Loucy (cell line): ENCODE measurements around the gene ARRB2.

Experiments used
- H2AFZ ChIP-seq: fragments of 200-600 bp; sonication (generic); 2 replicates; pipeline ENCODE4 v1.6.0; 2016; ENCODE audit warnings: antibody characterized with exemption, mild to moderate bottlenecking, low read length, moderate library complexity
- H3F3A ChIP-seq: fragments of 200-600 bp; 2 replicates; pipeline ENCODE4 v1.6.0; 2016; ENCODE audit warnings: antibody characterized with exemption, low read depth, mild to moderate bottlenecking
- H3K27me3 ChIP-seq: fragments of 200-600 bp; sonication (generic); 2 replicates; pipeline ENCODE4 v1.6.1; 2014; ENCODE audit warnings: low read length, mild to moderate bottlenecking; ENCODE audit not compliant: insufficient read depth, poor library complexity, severe bottlenecking
- H3K36me3 ChIP-seq: fragments of 200-600 bp; sonication (generic); 2 replicates; pipeline ENCODE4 v1.6.1; 2016; ENCODE audit warnings: low read length; ENCODE audit not compliant: insufficient read depth
- H3K4me1 ChIP-seq: fragments of 200-600 bp; sonication (generic); 2 replicates; pipeline ENCODE4 v1.5.1; 2014; ENCODE audit warnings: low read length, mild to moderate bottlenecking; ENCODE audit not compliant: insufficient read depth, poor library complexity, severe bottlenecking
- H3K4me2 ChIP-seq: fragments of 200-600 bp; sonication (generic); 2 replicates; pipeline ENCODE4 v1.6.0; 2014; ENCODE audit warnings: antibody characterized with exemption, low read length, low read depth, mild to moderate bottlenecking; ENCODE audit not compliant: poor library complexity, severe bottlenecking
- H3K4me3 ChIP-seq: fragments of 200-600 bp; sonication (generic); 2 replicates; pipeline ENCODE4 v1.5.1; 2014; ENCODE audit warnings: low read length, mild to moderate bottlenecking, mixed read lengths; ENCODE audit not compliant: poor library complexity, severe bottlenecking
- H3K79me2 ChIP-seq: fragments of 200-600 bp; sonication (generic); 2 replicates; pipeline ENCODE4 v1.6.1; 2014; ENCODE audit warnings: low read length; ENCODE audit not compliant: insufficient read depth
- H3K9ac ChIP-seq: fragments of 200-600 bp; sonication (generic); 2 replicates; pipeline ENCODE4 v1.6.0; 2014; ENCODE audit warnings: mild to moderate bottlenecking, low read depth, low read length, moderate library complexity; ENCODE audit not compliant: poor library complexity, severe bottlenecking
- H3K9me2 ChIP-seq: fragments of 200-600 bp; sonication (generic); replicated peaks from 2 replicates; pipeline ENCODE4 v1.6.1; 2016; ENCODE audit warnings: low read depth, low read length, mixed read lengths
- H3K9me3 ChIP-seq: fragments of 200-600 bp; sonication (generic); 2 replicates; pipeline ENCODE4 v1.6.1; 2014; ENCODE audit warnings: mild to moderate bottlenecking, antibody characterized with exemption, low read length, low read depth; ENCODE audit not compliant: insufficient read depth
- H4K20me1 ChIP-seq: fragments of 200-600 bp; sonication (generic); 2 replicates; pipeline ENCODE4 v1.6.0; 2014; ENCODE audit warnings: antibody characterized with exemption, low read length, mild to moderate bottlenecking; ENCODE audit not compliant: insufficient read depth, poor library complexity, severe bottlenecking
- EZH2phosphoT487 ChIP-seq: fragments of 200-600 bp; IDR thresholded peaks from 2 replicates; pipeline ENCODE4 v1.6.1; 2018; ENCODE audit warnings: antibody characterized with exemption, mild to moderate bottlenecking, moderate library complexity, borderline replicate concordance
- TF ChIP-seq, protein P1 (sequence below): fragments of 200-600 bp; sonication (generic); conservative IDR thresholded peaks from 2 replicates; pipeline ENCODE4 v1.5.1; 2014; ENCODE audit warnings: mild to moderate bottlenecking, antibody characterized with exemption, low read length

ARRB2 gene

DNA sequence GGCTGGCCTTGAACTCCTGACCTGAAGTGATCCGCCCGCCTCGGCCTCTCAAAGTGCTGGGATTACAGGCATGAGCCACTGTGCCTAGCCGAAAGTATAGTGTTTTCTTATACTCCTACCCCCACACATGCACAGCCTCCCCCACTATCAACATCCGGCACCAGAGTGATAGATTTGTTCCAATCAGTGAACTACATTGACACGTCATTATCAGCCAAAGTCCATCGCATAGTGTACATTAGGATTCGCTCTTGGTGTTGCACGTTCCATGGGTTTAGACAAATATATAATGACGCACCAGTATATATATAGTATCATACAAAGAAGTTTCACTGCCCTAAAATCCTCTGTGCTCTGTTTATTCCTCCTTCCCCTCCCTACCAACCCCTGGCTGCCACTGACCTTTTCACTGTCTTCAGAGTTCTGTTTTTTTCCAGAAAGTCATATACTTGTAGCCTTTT, 49.4 kb downstream of the ARRB2 start:
- no peaks in the 10 kb centered on the region for H3K9me2 ChIP-seq
- H4K20me1 ChIP-seq, result no peaks in the 10 kb centered on the region
- H3F3A ChIP-seq, result no peaks in the 10 kb centered on the region
- H3K4me2 ChIP-seq, result no peak overlapping the region
- H3K4me1 ChIP-seq, result no peaks in the 10 kb centered on the region
- no peak overlapping the region for H3K9ac ChIP-seq
- H3K27me3 ChIP-seq, result no peaks in the 10 kb centered on the region
- H3K4me3 ChIP-seq, result no peak overlapping the region
- H3K9me3 ChIP-seq, result no peaks in the 10 kb centered on the region
- TF ChIP-seq, protein P1, sequence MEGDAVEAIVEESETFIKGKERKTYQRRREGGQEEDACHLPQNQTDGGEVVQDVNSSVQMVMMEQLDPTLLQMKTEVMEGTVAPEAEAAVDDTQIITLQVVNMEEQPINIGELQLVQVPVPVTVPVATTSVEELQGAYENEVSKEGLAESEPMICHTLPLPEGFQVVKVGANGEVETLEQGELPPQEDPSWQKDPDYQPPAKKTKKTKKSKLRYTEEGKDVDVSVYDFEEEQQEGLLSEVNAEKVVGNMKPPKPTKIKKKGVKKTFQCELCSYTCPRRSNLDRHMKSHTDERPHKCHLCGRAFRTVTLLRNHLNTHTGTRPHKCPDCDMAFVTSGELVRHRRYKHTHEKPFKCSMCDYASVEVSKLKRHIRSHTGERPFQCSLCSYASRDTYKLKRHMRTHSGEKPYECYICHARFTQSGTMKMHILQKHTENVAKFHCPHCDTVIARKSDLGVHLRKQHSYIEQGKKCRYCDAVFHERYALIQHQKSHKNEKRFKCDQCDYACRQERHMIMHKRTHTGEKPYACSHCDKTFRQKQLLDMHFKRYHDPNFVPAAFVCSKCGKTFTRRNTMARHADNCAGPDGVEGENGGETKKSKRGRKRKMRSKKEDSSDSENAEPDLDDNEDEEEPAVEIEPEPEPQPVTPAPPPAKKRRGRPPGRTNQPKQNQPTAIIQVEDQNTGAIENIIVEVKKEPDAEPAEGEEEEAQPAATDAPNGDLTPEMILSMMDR, result no peak
- no peak for TF ChIP-seq EZH2phosphoT487
- H3K79me2 ChIP-seq, result no peaks in the 10 kb centered on the region
- H2AFZ ChIP-seq, result no peak overlapping the region
- H3K36me3 ChIP-seq, result no peaks in the 10 kb centered on the region

DNA sequence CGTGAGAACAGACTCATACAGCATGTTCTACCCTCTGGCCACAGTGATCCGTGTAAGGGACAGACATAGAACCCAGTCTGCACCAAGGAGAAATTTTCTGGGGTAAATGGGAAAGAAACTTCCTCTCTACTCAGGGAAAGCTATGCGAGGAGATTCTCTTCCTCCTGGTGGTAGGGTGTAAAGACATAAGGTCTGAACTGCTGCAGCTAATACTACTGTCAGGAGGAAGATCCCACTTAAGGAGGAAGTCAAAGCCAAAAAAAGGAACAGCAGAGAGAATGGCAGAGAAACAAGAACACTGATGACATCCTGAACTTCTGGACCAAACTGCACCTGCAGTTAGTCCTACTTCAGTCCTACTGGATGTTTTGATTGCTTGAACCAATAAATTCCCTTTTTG, 54.2 kb downstream of the ARRB2 start:
- H3K9me3 ChIP-seq, result no peaks in the 10 kb centered on the region
- no peak overlapping the region for H3K9ac ChIP-seq
- peak overlapping the region; percentile 44; the same call in 1 of the 2 replicates for H2AFZ ChIP-seq
- H3K9me2 ChIP-seq, result no peaks in the 10 kb centered on the region
- no peaks in the 10 kb centered on the region for H3K27me3 ChIP-seq
- TF ChIP-seq EZH2phosphoT487, result no peak
- TF ChIP-seq, protein P1, result no peak
- H3K36me3 ChIP-seq, result no peaks in the 10 kb centered on the region
- no peaks in the 10 kb centered on the region for H4K20me1 ChIP-seq
- no peak overlapping the region for H3K4me3 ChIP-seq
- H3K4me2 ChIP-seq, result no peak overlapping the region
- H3K79me2 ChIP-seq, result no peaks in the 10 kb centered on the region
- no peaks in the 10 kb centered on the region for H3K4me1 ChIP-seq
- no peaks in the 10 kb centered on the region for H3F3A ChIP-seq

GRCh38 chr17:4766201-4766600, 55.8 kb downstream of the ARRB2 start:
- Histone ChIP-seq H2AFZ (no peak overlapping the region), H3K9me2 (no peaks in the 10 kb centered on the region), H3K79me2 (no peaks in the 10 kb centered on the region), H4K20me1 (no peaks in the 10 kb centered on the region), H3K9ac (no peak overlapping the region), H3K4me1 (no peaks in the 10 kb centered on the region), H3K27me3 (no peaks in the 10 kb centered on the region), H3K9me3 (no peaks in the 10 kb centered on the region), H3K4me2 (no peak overlapping the region), H3K4me3 (no peak overlapping the region), H3K36me3 (no peaks in the 10 kb centered on the region), H3F3A (no peaks in the 10 kb centered on the region)
- TF ChIP-seq, protein P1, result no peak
- no peak for TF ChIP-seq EZH2phosphoT487
